Epidermal melanocyte (primary cell): Measurements from ENCODE around the gene EEFSEC.

ENCODE experiments used
- DNase-seq: peaks from one replicate; pipeline ENCODE4 v3.0.0; 2011; ENCODE audit warnings: low spot score; ENCODE audit not compliant: insufficient read length

The EEFSEC gene

DNA sequence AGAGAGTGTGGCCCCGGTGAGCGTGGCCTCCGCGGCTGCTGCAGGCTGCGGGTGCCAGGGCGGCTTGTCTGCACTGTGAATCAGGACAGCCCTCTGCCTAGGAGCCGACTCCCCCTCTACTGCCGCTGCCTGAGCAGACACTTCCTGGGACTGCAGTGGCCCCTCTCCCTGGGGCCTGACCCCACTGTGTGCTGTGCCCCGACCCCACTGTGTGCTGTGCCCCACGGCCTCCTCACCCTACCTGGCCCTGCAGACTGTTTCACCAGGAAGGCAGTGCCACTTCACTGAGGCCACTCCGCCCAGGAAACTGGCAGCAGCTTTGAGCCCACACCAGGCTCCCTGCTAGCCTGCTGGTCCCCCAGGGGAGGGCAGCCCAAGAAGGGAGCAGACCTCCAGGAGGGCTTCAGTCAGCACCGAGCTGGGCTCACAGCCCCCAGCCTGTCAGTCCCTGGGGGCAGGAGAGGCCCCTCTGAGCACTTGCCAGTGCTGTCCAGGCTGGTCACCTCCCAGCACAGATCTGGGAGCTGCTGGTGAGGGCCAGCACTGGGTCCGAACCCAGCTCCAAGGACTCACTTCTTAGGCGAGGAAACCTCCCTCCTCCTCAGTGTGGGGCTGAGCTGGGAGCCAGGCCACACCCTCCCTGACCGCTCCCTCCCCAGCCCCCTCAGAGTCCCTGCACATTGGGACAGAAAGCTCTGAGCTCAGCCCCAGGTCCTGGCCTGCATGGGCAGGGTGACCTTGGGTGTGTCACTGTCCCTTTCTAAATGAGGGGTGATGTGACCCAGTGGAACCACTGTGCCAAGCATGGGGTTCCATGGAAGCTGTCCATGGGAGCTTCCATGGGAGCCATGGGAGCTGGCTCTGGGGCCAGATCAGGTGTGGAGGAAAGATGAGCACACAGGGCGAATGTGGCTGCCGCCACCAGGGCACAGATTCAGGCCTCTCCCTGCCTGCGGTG is 256.6 kb downstream of the EEFSEC start:
- no peak for DNase-seq

DNA sequence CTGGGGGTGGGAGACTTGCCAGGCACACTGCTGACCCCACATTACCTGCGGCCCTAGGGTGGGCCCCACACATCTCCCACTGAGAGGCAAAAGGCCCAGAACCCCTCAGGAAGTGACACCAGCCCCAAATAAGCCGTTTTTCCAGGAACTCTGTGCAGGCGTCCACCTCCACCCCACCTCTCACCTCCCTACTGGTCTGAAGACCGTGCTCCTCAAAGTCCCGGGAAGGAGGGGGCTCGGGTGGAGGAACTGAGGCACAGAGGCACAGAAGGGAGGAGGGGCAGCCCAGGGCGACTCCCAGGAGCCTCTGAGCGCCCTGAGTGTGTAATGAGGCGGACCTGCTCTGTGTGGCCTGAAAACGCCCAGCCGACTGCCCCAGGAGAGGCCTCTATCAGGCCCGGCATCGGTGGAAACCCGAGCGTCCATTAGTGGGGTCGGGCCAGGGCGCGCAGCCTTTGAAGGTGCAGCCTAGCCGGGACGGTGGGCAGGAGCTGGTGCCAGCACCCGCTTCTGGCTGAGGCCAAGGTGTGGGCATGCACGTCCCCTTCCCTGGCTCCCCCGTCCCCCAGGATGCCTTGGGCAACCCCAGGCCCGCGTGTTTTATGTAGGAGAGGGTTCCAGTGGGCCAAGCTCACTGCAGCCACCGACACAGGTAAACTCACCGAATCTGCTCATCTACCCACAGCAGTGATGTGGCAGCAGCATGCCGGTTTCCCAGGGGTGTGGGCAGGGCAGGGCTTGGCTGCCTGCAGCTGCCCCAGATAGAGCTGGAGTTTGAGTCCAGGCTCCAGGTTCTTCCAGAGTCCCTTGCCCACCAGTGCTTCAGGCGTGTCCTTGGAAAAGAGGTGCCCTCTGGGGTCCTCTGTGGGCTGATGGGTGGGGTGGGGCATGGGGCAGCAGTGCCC is 257.6 kb downstream of the EEFSEC start:
- DNase-seq: no peak

DNA sequence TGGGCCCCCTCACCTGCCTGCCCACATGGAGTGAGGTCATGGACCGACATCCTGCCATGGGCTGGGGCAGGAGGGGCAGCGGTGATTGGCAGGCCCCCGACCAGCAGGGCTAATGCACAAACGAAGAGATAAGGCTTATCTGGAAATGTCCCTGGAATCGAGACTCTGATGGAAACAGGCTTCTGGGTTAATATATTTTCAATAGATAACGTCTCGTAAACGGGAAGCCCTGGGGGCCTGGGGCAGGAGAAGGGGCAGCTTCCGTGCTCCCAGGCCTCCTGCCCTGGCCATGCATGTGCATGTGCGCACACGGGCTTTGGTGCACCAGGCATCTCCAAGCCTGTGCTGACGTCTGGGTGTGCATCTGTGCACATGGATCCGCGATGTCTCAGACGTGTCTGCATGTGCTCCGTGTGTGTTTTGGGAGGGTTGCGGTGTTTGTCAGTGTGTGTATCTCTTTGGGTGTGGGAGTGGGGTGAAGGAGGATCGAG is 258.3 kb downstream of the EEFSEC start:
- no peak for DNase-seq

DNA sequence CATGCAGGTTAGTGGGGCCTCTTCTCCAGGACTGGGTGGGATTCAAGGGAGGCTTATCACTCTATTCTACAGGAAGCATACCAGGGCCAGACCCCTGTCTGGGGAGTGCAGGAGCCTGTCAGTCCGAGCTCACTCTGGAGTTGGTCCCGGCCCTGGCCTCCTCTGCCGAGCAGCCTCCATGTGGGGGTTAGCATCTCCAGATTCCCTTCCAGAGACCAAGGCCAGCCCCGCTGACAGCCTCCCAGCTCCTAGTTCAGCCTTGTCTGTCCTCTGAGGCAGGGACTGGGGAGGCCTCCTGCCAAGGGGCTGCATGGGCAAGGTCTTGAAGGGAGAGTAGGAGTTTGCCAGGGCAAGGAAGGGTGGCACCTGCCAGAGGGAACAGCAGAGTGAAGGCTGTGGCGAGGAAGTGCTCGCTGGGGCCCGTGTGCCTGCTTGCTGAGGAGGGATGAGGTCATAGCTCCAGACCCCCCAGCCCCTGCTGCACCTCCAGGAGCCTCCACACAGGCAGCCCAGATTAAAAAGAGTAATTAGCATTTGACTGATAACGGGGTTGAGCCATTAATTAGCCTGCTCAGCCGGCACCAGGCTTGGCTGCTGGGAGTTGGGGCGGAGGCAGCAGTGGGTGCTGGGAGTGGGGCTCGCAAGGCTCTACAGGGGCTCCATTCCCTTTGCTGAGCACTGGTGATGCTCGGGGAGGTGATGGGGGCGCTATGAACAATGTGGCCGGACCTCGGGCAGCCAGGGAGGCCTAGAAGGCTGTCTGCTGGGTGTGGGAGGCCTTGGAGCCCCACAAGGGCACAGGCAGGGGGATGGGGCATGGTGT is 259.1 kb downstream of the EEFSEC start:
- no peak for DNase-seq

DNA sequence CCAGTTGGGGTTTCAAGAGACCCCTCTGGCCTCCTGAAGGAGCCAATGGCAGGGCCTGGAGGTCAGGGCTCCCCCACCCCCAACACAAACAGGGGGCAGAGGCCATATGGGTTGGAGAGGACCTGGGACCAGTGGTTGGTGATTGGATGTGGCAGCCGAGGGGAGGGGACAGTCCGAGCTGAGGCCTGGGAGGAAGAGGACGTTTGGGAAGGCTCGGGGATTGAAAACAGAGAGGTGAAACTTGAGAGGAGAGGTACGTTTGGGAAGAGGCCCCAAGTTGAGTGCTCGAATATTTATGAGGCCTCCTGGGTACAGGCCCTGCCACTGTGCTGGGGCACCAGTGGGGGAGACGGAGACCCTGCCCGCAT is 259.7 kb downstream of the EEFSEC start:
- no peak for DNase-seq

DNA sequence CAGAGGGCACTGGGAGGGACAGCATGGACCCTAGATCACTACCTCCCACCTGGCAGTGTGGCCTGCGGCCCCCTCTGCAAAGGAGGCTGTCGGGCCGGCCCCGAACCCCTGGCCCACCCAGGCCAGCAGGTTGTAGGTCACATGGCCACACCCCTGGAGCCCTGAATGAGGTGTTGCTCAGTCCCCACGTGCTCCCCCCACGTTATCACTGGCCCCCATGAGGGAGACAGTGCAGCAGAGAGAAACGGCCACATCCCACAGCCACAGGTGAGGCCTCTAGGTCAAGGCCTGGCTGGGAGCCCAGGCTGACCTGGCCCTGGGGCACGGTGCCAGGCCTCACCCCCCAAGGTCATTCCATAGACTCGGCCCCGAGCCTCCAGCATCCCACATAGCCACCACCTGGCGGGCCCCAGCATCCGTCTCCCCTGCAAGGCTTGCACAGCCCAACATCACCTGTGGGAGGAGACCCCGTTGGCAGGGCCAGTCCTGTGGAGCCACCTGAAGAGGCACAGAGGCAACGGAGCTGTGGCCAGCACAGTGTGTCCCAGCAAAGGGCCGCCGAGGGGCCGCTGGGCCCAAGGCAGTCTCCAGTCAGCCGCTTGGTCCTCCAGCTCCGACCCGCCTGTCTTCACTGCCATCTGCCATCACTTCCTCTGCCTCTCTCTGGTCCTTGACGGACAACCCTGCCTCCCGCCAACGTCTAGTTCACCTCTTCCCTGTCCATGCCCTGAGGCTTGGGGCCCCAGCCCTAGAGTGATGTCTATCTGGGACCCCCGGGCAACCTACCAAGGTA is 260.3 kb downstream of the EEFSEC start:
- no peak for DNase-seq

DNA sequence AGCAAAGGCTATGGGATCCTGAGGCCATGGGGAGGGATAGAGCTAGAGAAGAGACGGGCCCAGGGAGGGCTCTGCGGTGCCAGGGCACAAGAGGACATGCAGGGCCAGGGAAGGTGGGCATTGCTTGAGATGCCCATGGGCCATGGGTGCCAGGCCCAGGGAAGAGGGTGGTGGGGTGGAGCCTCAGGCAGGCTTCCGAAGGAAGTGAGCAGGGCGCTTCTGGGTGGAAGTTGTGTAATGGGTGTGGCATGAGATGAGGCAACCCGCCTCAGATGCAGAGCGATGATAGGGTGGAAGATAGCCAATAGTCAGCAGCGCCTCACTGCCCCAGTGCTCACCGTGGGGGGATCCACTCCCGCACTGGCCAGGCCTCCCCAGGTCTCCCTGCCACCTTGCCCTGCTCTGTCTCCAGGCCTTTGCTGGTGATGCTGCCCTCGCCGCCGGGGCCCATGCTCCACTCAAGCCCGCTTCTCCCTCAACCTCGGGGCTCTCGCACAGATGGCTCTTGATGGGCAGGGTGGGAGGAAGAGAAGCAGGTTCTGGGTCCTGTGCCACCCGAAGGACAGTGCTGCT is 262.0 kb downstream of the EEFSEC start:
- no peak for DNase-seq

DNA sequence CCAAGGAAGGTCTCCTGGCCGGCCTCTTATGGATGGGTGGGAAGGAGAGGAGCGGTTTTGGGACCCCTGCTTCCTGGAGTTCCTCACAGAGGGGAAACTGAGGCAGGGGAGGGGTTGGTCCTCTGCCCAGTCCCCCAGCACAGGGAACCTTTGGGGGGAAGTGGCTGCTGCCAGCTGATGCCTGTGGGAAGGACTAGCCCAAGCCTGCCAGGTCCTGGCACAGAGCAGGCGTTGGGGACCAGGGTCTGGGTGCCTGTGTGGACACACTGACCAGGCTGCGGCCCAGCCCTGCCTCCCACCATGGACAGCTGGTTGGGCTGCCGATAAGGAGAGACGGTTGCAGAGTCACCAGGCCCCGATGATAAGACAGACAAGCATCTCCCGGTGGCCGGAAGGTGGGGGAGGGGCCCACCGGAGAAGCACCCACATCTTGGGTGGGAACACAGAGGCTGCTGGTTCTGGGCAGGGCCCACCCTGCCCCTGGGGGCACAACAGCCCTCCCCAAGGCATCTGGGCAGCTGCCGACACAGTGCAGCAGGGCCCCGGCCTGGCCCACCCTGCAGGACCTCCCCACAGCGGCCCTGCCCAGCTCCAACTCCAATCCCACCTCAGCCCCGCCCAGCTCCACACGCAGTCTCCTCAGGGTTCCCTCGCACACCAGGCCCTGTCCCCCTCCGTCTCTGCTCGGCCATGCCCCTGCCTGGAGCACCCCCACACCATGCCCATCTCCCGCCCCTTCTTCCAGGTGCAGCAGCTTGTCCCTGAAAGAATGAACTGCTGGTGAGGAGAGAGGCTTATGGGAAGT is 262.7 kb downstream of the EEFSEC start:
- DNase-seq: no peak

DNA sequence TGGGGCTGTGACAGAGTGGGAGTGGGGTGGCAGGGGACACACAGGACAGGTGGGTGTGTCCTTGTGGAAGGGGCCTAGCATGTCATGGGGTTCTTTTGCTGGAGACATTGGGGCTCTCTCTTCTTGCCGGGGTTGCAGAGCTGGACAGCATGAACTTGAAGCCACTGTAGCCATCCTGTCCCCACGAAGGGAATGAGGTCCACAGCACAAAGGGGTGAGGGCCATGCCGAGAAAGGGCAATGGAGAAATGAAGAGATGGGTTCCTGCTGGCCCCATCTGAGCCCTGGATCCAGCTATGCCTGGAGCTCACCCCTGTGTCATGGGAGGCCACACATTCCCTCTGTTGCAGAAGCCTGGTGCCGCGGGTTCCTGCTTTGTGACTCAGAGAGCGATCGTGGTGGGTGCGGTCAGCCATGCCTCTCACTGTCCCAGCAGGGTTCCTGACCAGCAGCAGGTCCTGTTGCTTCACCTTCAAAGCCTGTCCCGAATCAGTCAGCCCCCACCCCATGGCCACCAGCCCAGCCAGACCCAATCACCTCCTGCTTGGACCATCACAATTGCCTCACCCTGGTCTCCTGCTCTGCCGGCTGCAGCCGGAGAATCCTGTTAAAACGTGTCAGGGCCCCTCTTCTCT is 263.4 kb downstream of the EEFSEC start:
- no peak for DNase-seq

DNA sequence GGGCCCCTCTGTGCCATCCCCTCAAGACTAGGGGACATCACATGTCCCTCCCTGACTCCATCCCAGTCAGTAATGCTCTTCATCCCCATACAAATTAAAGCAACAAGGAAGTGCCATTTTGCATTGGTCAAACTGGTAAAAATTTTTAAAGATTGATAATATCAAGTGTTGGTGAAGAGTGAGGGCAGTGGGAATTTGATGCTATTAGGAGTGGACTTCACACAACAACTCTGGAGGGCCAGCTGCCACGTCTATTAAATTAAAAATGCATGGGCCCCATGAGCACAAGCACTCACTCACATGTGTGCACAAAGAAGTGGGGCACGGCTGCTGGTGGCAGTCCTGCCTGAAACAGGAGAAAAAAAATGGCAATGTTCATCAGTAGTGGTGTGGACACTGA is 265.6 kb downstream of the EEFSEC start:
- DNase-seq: no peak

DNA sequence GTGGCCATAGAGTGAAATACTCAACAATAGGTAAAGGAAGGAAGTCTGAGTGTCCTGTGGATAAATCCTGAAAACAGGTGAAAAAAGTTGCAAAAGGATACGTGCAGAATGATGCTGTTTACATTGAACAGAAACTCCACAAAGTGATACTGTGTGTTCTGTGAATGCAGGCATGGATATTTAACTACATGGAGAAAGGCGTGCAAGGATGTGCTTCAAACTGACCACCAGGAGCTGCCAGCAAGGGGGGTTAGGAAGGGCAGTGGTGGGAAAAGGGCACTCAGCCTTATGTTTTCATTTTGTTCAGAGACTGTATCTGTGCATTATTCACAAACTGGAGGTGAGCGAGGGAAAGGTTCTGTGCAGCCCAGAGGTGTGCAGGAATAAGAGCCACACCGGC is 266.0 kb downstream of the EEFSEC start:
- no peak for DNase-seq

DNA sequence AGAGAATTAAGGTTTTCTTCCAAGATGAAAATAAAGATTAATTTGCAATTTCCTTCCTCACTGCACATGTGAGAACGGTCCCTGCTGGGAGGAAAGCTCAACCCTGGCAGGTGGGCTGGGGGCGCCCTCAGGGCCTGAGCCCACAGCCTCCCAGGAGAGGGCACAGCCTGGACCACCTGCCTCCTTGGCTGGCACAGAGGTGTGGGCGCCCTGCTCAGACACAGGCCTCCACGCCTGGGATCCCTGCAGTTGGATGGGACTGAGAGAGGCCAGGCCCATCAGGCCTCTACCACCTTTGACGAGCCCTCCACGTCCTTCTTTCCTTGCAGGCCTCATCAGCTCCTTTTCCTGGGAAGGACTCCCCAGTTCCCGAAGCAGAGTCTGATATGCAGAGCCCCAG is 267.0 kb downstream of the EEFSEC start:
- no peak for DNase-seq

DNA sequence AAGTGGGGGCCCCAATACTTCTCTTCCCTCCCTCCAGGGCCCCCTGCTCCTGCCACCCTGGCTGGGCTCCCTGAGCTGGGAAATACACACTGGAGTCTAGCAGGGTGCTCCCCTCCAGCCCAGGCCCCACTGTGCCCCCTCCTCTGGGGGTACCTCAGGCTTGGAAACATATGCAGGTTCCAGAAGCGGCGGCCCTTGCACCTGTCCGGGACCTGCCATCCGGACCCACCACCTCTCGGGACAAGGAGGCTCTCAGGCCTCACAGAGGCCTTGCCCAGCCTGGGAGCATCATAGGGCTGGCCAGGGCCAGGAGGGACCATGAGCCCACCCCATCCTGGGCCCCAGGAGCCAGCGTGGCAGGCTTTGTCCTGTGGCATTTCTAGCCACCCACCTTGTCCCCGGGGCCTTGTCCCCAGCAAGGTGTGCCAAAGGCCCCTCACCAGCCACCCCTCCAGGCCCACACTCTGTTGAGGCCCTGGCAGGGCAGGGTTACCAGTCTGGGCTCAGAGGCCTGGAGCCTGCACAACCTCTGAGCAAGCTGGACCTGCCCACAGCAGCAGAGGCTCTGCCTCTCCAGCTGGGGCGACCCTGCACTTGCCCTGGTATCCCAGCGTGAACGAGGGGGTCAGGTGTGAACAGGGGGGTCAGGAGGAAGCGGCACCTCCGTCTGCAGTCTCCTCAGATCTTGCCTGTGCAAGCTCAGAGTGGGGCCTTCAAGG is 267.6 kb downstream of the EEFSEC start:
- DNase-seq: no peak

DNA sequence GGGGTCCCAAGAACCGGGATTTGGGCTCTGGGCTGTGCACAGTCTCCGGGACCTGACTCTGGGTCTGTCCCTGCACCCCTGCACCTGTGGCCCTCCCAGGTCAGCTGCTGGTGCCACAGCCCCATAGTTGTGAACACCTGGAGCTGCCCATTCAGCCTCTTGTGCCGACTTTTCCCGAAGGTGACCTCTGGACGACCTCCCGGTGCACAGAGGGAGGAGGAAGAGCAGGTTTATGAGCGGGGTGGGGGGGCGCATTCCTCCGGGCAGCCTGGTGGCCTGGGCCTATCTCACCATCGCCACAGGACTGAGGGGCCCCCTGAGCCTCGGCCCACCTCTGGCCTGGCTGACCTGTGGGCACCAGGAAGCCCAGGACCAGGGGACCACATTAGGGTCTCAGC is 268.2 kb downstream of the EEFSEC start:
- DNase-seq: no peak

DNA sequence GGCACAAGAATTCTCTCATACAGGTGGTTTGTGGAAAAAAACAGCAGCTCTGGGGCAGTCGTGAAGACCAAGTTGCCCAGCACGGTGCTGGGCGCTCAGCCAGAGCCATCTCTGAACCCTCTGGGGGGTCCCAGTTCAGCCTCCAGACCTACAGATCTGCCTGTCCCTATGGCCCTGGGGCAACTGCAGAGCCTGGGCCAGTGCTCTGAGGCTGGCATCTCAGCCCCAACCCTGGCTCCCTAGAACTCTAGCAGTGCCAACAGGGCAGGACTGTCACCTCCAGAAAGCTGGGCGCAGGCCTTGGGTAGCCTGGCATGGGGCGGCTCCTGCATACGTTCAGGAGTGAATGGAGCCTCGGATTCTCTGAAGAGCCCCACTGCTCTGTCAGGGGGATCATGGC is 268.7 kb downstream of the EEFSEC start:
- no peak for DNase-seq

DNA sequence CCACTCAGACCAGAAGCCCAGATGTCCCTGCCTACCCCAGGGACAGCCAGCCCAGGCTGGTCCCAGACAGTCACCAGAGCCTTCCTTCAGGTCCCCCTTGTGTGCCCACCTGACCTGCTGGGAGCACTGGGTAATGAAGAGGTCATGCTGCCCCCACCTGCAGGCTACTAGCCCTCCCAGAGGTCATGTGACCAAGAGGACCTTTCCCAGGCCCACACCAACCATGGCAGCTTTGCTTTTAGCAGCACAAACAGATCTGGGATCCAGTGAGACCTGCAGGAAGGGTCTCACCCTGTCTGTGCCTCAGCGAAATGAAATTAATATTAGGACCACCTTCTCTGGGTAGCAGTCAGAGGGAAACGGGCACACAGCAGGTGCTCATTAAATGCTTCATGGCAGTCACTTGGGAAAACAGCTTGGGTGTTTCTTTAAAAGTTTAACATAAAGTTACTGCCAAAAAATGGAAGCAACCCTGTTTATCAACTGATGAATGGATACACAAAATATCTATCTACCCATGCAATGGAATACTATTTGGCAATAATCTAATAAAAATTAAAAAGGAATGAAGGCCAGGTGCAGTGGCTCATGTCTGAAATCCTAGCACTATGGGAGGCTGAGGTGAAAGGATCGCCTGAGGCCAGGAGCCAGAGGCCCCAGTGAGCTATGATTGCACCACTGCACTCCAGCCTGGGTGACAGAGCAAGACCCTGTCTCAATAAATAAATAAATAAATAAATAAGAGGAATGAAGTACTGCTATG is 269.7 kb downstream of the EEFSEC start:
- no peak for DNase-seq

DNA sequence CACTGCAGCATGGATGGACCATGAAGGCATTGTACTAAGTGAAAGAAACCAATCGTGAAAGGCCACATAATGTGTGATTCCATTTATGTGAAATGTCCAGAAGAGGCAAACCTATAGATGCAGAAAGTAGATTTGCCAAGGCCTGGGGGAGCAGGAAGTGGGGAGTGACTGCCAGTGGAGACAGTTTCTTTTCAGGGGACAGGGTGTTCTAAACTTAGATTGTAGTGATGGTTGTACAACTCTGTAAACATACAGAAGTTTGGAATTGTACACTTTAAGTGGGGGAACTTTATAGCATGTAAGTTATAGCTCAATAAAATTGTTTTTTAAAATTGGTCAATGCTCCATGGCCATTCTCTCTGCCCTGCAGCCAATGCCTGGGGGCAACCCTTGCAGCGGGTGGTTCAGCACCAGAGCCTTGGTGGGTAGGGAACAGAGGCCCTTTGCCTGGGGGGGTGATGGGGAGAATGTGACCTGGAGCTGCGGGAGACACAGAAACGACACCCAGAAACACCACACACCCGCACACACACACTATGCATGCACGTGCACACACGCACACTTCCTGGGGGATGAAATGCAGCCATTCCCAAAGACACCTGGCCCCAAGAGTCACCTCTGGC is 270.4 kb downstream of the EEFSEC start:
- no peak for DNase-seq
